Lung (tissue), 12 donors: ENCODE data around the gene SPINT2. TPM values are rescaled to one million over a fixed set of nuclear protein-coding genes. Genes with fewer than 3 reads are reported as not detected.

ENCODE experiments used
- ATAC-seq: fragments of 200-7000 bp; cut with Tn5 transposase; one replicate; pipeline ENCODE4 v1.9.1; 2020; ENCODE audit warnings: moderate number of reproducible peaks; ENCODE audit not compliant: insufficient read depth, low FRiP score
- DNase-seq, 3 donors: peaks; one replicate each; pipeline ENCODE4 v3.0.0-alpha.2; 2013 to 2017
- H3K27ac ChIP-seq, 2 donors: one replicate each; pipeline ENCODE4 v1.5.1; 2013; ENCODE audit warnings: mild to moderate bottlenecking in 2 of 2, moderate library complexity in 2 of 2, control low read depth in 1 of 2, inconsistent platforms in 1 of 2, low read depth in 1 of 2, low read length in 1 of 2
- H3K27me3 ChIP-seq, 3 donors: one replicate each; pipeline ENCODE4 v1.5.1; 2013; ENCODE audit warnings: low read length in 2 of 3; ENCODE audit not compliant: control insufficient read depth in 3 of 3, insufficient read depth in 3 of 3
- H3K36me3 ChIP-seq, 4 donors: one replicate each; pipeline ENCODE4 v1.5.1; 2013; ENCODE audit warnings: low read length in 4 of 4, mild to moderate bottlenecking in 1 of 4, moderate library complexity in 1 of 4; ENCODE audit not compliant: control insufficient read depth in 4 of 4, insufficient read depth in 4 of 4
- H3K4me1 ChIP-seq, 5 donors: one replicate each; pipeline ENCODE4 v1.5.1; 2013; ENCODE audit warnings: low read length in 5 of 5, mild to moderate bottlenecking in 2 of 5, moderate library complexity in 1 of 5; ENCODE audit not compliant: control insufficient read depth in 5 of 5, insufficient read depth in 5 of 5
- H3K4me3 ChIP-seq: one replicate; pipeline ENCODE4 v1.5.1; 2013; ENCODE audit warnings: mild to moderate bottlenecking, control low read depth, moderate library complexity
- H3K9ac ChIP-seq, 2 donors: one replicate each; pipeline ENCODE4 v1.5.1; 2013; ENCODE audit warnings: low read length in 2 of 2, control low read depth in 1 of 2; ENCODE audit not compliant: insufficient read depth in 1 of 2
- H3K9me3 ChIP-seq, 4 donors: one replicate each; pipeline ENCODE4 v1.5.1; 2013; ENCODE audit warnings: low read length in 3 of 4, mild to moderate bottlenecking in 1 of 4, moderate library complexity in 1 of 4; ENCODE audit not compliant: control insufficient read depth in 4 of 4, insufficient read depth in 3 of 4
- WGBS, 2 donors: extraction: QIAGEN DNeasy Blood & Tissue Kit; methylation state at CpG; one replicate each; pipeline ENCODE4 v1.1.7; 2013; 5-methylcytosine and 5-hydroxymethylcytosine counted together
- polyA plus RNA-seq, 2 donors: library from polyadenylated mRNA; stranded (reverse); fragments of 200-250 nt; gene quantifications; one replicate each; pipeline ENCODE4 v1.2.1, GENCODE V29; 2013
- total RNA-seq, 2 donors: library from RNA; depleted of rRNA in 1 of 2; stranded (reverse); fragments of >200 nt in 1 of 2; gene quantifications; one replicate each; pipeline ENCODE4 v1.2.1, GENCODE V29; 2014 to 2021
- TF ChIP-seq, protein P1 (sequence below): IDR thresholded peaks from 2 replicates; pipeline ENCODE4 v1.5.1; 2012; ENCODE audit warnings: mild to moderate bottlenecking; ENCODE audit errors: control extremely low read depth, extremely low read depth
- donor health status: control.
- donor health status: control.
- donor health status: Bipolar disorder and iron deficiency.
- donor health status: healthy.
- donor health status: DM: yes; HTN: yes; CAD: no.

The SPINT2 gene
- total and polyA plus RNA-seq, 4 donors: 145 to 259 (median 247) TPM

GRCh38 chr19:38316477-38317067 lies 52.2 kb downstream of the SPINT2 start:
- TF ChIP-seq, protein P1, sequence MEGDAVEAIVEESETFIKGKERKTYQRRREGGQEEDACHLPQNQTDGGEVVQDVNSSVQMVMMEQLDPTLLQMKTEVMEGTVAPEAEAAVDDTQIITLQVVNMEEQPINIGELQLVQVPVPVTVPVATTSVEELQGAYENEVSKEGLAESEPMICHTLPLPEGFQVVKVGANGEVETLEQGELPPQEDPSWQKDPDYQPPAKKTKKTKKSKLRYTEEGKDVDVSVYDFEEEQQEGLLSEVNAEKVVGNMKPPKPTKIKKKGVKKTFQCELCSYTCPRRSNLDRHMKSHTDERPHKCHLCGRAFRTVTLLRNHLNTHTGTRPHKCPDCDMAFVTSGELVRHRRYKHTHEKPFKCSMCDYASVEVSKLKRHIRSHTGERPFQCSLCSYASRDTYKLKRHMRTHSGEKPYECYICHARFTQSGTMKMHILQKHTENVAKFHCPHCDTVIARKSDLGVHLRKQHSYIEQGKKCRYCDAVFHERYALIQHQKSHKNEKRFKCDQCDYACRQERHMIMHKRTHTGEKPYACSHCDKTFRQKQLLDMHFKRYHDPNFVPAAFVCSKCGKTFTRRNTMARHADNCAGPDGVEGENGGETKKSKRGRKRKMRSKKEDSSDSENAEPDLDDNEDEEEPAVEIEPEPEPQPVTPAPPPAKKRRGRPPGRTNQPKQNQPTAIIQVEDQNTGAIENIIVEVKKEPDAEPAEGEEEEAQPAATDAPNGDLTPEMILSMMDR: no peak
- 23 to 25% methylated on average over 8 of the region's 8 CpGs for WGBS, 2 donors
- Histone ChIP-seq H3K27me3 (peaks cover 0 to 4% (median 0%) of the 10 kb centered on the region in 3 donors), H3K36me3 (no peaks in the 10 kb centered on the region), H3K4me1 (peaks cover 0 to 40% (median 12%) of the 10 kb centered on the region in 5 donors), H3K9ac (peak overlapping the region in 1 of 2 donors; percentile 70), H3K4me3 (no peak overlapping the region), H3K27ac (peak overlapping the region; percentile 85 to 90), H3K9me3 (no peaks in the 10 kb centered on the region)
- DNase-seq: no peak
- no peak for ATAC-seq

GRCh38 chr19:38317104-38317612 lies 52.8 kb downstream of the SPINT2 start:
- Histone ChIP-seq H3K9ac (no peak overlapping the region), H3K4me3 (no peak overlapping the region), H3K9me3 (no peaks in the 10 kb centered on the region), H3K4me1 (peaks cover 0 to 46% (median 14%) of the 10 kb centered on the region in 5 donors), H3K27me3 (peaks cover 0 to 4% (median 0%) of the 10 kb centered on the region in 3 donors), H3K27ac (peak overlapping the region in 1 of 2 donors; percentile 74), H3K36me3 (no peaks in the 10 kb centered on the region)
- TF ChIP-seq, protein P1: no peak
- ATAC-seq: no peak
- DNase-seq: no peak
- 23 to 38% methylated on average over 11 of the region's 11 CpGs for WGBS, 2 donors

DNA sequence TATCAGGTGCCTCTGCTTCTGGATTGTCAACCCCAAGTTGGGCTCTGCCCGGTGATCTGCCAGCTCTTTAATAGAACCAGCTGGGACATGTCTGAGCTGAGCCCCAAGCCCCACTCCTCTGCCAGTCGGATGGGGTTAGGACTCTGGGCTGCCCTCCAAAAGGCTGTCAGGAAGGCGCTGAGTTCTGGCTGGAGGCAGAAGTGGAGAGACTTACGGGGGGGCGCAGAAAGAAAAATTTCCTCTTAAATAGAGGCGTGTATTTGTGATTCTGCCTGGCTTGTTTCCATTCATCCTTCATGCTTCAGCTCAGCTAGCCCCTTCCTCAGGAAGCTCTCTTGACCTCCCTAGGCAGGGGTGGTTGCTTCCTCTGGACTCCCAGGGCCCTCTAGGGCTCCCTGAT lies 54.3 kb downstream of the SPINT2 start:
- H3K36me3 ChIP-seq: no peaks in the 10 kb centered on the region
- no peaks in the 10 kb centered on the region for H3K9me3 ChIP-seq
- H3K9ac ChIP-seq: no peak overlapping the region
- H3K27me3 ChIP-seq: peaks cover 0 to 4% (median 0%) of the 10 kb centered on the region in 3 donors
- H3K4me3 ChIP-seq: no peak overlapping the region
- H3K4me1 ChIP-seq: peaks cover 0 to 48% (median 14%) of the 10 kb centered on the region in 5 donors
- ATAC-seq: no peak
- TF ChIP-seq, protein P1: no peak
- 24 to 26% methylated on average over 6 of the region's 6 CpGs for WGBS, 2 donors
- H3K27ac ChIP-seq: peak overlapping the region in 1 of 2 donors; percentile 7
- peak; percentile 89 to 93 (median 92) for DNase-seq
